Smooth muscle cell (in vitro differentiated cells): ENCODE measurements around the gene SCN10A. TPM values are rescaled to one million over a fixed set of nuclear protein-coding genes. Genes with fewer than 3 reads are reported as not detected.

Experiments
- DNase-seq: peaks from one replicate; lab custom pipeline; 2025; ENCODE audit not compliant: unreplicated experiment; lab: John Stamatoyannopoulos, UW
- H2AFZ ChIP-seq: fragments of 200-600 bp; sonication (generic); 2 replicates; pipeline ENCODE4 v1.6.0; 2016; ENCODE audit warnings: antibody characterized with exemption, low read depth, mild to moderate bottlenecking
- H3F3A ChIP-seq: fragments of 200-600 bp; sonication (generic); 2 replicates; pipeline ENCODE4 v1.6.0; 2017; ENCODE audit warnings: antibody characterized with exemption, low read depth
- H3K27ac ChIP-seq: fragments of 200-600 bp; sonication (generic); 2 replicates; pipeline ENCODE4 v1.5.1; 2016; ENCODE audit warnings: low read depth, mild to moderate bottlenecking
- H3K27me3 ChIP-seq: fragments of 200-600 bp; sonication (generic); 2 replicates; pipeline ENCODE4 v1.6.1; 2016; ENCODE audit warnings: low read depth, mild to moderate bottlenecking
- H3K36me3 ChIP-seq: fragments of 200-600 bp; sonication (generic); 2 replicates; pipeline ENCODE4 v1.5.1; 2016; ENCODE audit warnings: low read depth
- H3K4me1 ChIP-seq: fragments of 200-600 bp; sonication (generic); 2 replicates; pipeline ENCODE4 v1.5.1; 2016; ENCODE audit warnings: low read depth
- H3K4me2 ChIP-seq: fragments of 200-600 bp; sonication (generic); 2 replicates; pipeline ENCODE4 v1.6.0; 2016; ENCODE audit warnings: mild to moderate bottlenecking
- H3K4me3 ChIP-seq: fragments of 200-600 bp; sonication (generic); 2 replicates; pipeline ENCODE4 v1.5.1; 2016; ENCODE audit warnings: mild to moderate bottlenecking
- H3K79me2 ChIP-seq: fragments of 200-600 bp; sonication (generic); 2 replicates; pipeline ENCODE4 v1.6.0; 2016; ENCODE audit warnings: low read depth, mild to moderate bottlenecking
- H3K9ac ChIP-seq: fragments of 200-600 bp; sonication (generic); 2 replicates; pipeline ENCODE4 v1.6.0; 2016; ENCODE audit warnings: low read depth
- H3K9me3 ChIP-seq: fragments of 200-600 bp; sonication (generic); replicated peaks from 2 replicates; pipeline ENCODE4 v1.5.1; 2016; ENCODE audit warnings: low read depth
- H4K20me1 ChIP-seq: fragments of 200-600 bp; sonication (generic); 2 replicates; pipeline ENCODE4 v1.6.0; 2016; ENCODE audit warnings: low read depth
- CTCF ChIP-seq: fragments of 200-600 bp; sonication (generic); IDR thresholded peaks from 2 replicates; pipeline ENCODE4 v1.5.1; 2017; ENCODE audit warnings: borderline replicate concordance, mild to moderate bottlenecking, antibody characterized with exemption; ENCODE audit not compliant: insufficient read depth, poor library complexity, severe bottlenecking
- WGBS: methylation state at CpG from one replicate; pipeline ENCODE4 v1.1.7; 2016; ENCODE audit warnings: low lambda C conversion rate; 5-methylcytosine and 5-hydroxymethylcytosine counted together
- polyA plus RNA-seq: library from polyadenylated mRNA; unstranded; fragments of >200 nt; fragmentation: Nextera tagmentation; extraction: Ambion mirVana; gene quantifications from 2 replicates; pipeline ENCODE4 v1.2.1, GENCODE V29; 2016
- total RNA-seq: library from RNA; depleted of rRNA; stranded (reverse); fragments of >200 nt; gene quantifications from 2 replicates; pipeline ENCODE4 v1.2.3, GENCODE V29; 2014

The SCN10A gene
- total and polyA plus RNA-seq, 2 experiments from 2014 or later, result not detected

GRCh38 chr3:38840987-38841386 lies 25.0 kb upstream of the SCN10A start:
- Histone ChIP-seq H3K27me3 (peaks cover 30% of the 10 kb centered on the region), H3K27ac (no peak overlapping the region), H3K4me3 (no peak overlapping the region), H3K9me3 (no peaks in the 10 kb centered on the region), H3F3A (no peaks in the 10 kb centered on the region), H2AFZ (no peak overlapping the region), H3K79me2 (no peaks in the 10 kb centered on the region), H4K20me1 (no peaks in the 10 kb centered on the region), H3K4me2 (no peak overlapping the region), H3K4me1 (peaks cover 6% of the 10 kb centered on the region), H3K36me3 (no peaks in the 10 kb centered on the region), H3K9ac (no peak overlapping the region)
- no peak for DNase-seq
- TF ChIP-seq CTCF, result no peak
- WGBS, result 60% methylated on average over 2 of the region's 2 CpGs

- H3K4me3 ChIP-seq, result no peak overlapping the region
- H3K36me3 ChIP-seq, result no peaks in the 10 kb centered on the region
- H4K20me1 ChIP-seq, result no peaks in the 10 kb centered on the region
- peaks cover 21% of the 10 kb centered on the region for H3K4me1 ChIP-seq
- no peaks in the 10 kb centered on the region for H3K9me3 ChIP-seq
- H3K27me3 ChIP-seq, result peaks cover 12% of the 10 kb centered on the region
- DNase-seq, result no peak
- no peak overlapping the region for H3K9ac ChIP-seq
- H3K27ac ChIP-seq, result no peak overlapping the region
- H3F3A ChIP-seq, result no peaks in the 10 kb centered on the region
- H2AFZ ChIP-seq, result no peak overlapping the region
- no peak for TF ChIP-seq CTCF
- H3K4me2 ChIP-seq, result no peak overlapping the region
- H3K79me2 ChIP-seq, result no peaks in the 10 kb centered on the region
- WGBS, result 65% methylated on average over 4 of the region's 4 CpGs
Observed at GRCh38 chr3:38837358-38837757, 21.3 kb upstream of the SCN10A start.

- TF ChIP-seq CTCF, result no peak
- 72% methylated on average over 5 of the region's 5 CpGs for WGBS
- Histone ChIP-seq H3F3A (no peaks in the 10 kb centered on the region), H3K27me3 (peaks cover 7% of the 10 kb centered on the region), H3K27ac (no peak overlapping the region), H3K79me2 (no peaks in the 10 kb centered on the region), H3K4me3 (no peak overlapping the region), H3K9ac (no peak overlapping the region), H4K20me1 (no peaks in the 10 kb centered on the region), H3K4me2 (peak overlapping the region; percentile 32), H3K4me1 (peaks cover 21% of the 10 kb centered on the region), H3K9me3 (no peaks in the 10 kb centered on the region), H2AFZ (no peak overlapping the region), H3K36me3 (no peaks in the 10 kb centered on the region)
- no peak for DNase-seq
Observed at GRCh38 chr3:38836561-38836960, 20.5 kb upstream of the SCN10A start.

DNA sequence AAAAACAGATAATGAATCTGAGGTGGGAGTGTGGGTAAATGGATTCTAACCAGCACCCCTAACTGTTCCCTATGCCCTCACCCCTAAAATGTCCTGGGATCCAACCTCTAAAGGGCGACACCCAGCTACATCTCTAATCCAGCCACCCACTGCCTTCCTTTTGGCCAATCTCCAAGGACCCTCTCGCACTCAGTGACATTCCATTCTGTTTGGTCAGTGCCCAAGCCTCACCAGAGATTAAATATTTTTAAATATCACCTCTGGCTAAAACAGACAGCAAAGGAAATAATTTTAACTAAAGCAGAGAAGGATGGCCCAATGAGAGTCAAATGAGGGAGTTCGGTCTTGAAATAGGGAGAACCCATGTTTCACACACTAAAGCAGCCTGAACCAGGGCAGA lies 19.9 kb upstream of the SCN10A start:
- no peak for DNase-seq
- H3K27me3 ChIP-seq, result peaks cover under 1% of the 10 kb centered on the region
- no peak overlapping the region for H3K4me3 ChIP-seq
- H3K4me2 ChIP-seq, result peak overlapping the region; percentile 32
- no peaks in the 10 kb centered on the region for H3K79me2 ChIP-seq
- H3K4me1 ChIP-seq, result peaks cover 21% of the 10 kb centered on the region
- no peaks in the 10 kb centered on the region for H3K36me3 ChIP-seq
- H4K20me1 ChIP-seq, result no peaks in the 10 kb centered on the region
- WGBS, result 50% methylated on average over 3 of the region's 3 CpGs
- TF ChIP-seq CTCF, result no peak
- no peaks in the 10 kb centered on the region for H3K9me3 ChIP-seq
- H2AFZ ChIP-seq, result no peak overlapping the region
- H3F3A ChIP-seq, result no peaks in the 10 kb centered on the region
- no peak overlapping the region for H3K9ac ChIP-seq
- H3K27ac ChIP-seq, result no peak overlapping the region
